Memory B cell (primary cell): ENCODE measurements around the gene GRK3.

ENCODE experiments used
- ATAC-seq: fragments of 150-1000 bp; cut with Tn5 transposase; 2 replicates; pipeline ENCODE4 v1.10.0; 2021; ENCODE audit warnings: low read depth, mild to moderate bottlenecking, moderate library complexity
- DNase-seq, 2 donors: peaks; one replicate each; pipeline ENCODE4 v3.0.0; 2022; ENCODE audit warnings: low spot score in 2 of 2
- H3K27ac Mint-ChIP-seq: one replicate; pipeline ENCODE4 v1.8.0; 2022; ENCODE audit warnings: mild to moderate bottlenecking, moderate library complexity, mixed read lengths
- H3K27me3 Mint-ChIP-seq: one replicate; pipeline ENCODE4 v1.8.0; 2022; ENCODE audit warnings: mixed read lengths
- H3K36me3 Mint-ChIP-seq: one replicate; pipeline ENCODE4 v1.8.0; 2022; ENCODE audit warnings: mild to moderate bottlenecking, mixed read lengths
- H3K4me1 Mint-ChIP-seq: one replicate; pipeline ENCODE4 v1.8.0; 2022; ENCODE audit warnings: mixed read lengths
- H3K4me3 Mint-ChIP-seq: one replicate; pipeline ENCODE4 v1.8.0; 2022; ENCODE audit warnings: mild to moderate bottlenecking, moderate library complexity, mixed read lengths
- H3K9me3 Mint-ChIP-seq: one replicate; pipeline ENCODE4 v1.8.0; 2022; ENCODE audit warnings: mixed read lengths

GRK3 gene

GRCh38 chr22:25630447-25630846 lies 66.0 kb downstream of the GRK3 start:
- no peak overlapping the region for H3K27ac Mint-ChIP-seq
- H3K27me3 Mint-ChIP-seq: no peaks in the 10 kb centered on the region
- no peak for ATAC-seq
- no peaks in the 10 kb centered on the region for H3K9me3 Mint-ChIP-seq
- no peak overlapping the region for H3K4me3 Mint-ChIP-seq
- H3K36me3 Mint-ChIP-seq: no peaks in the 10 kb centered on the region
- DNase-seq: no peak
- peaks cover 26% of the 10 kb centered on the region for H3K4me1 Mint-ChIP-seq

- Mint-ChIP-seq H3K9me3 (peaks cover 2% of the 10 kb centered on the region), H3K4me3 (no peak overlapping the region), H3K36me3 (peaks cover 18% of the 10 kb centered on the region), H3K4me1 (peaks cover 34% of the 10 kb centered on the region), H3K27me3 (no peaks in the 10 kb centered on the region), H3K27ac (peak overlapping the region; percentile 9)
- ATAC-seq: no peak
- DNase-seq: no peak
These were observed 71.8 kb downstream of the GRK3 start for GRCh38 chr22:25636323-25636722.

- DNase-seq: no peak
- Mint-ChIP-seq H3K27ac (peak overlapping the region; percentile 72), H3K36me3 (peaks cover 21% of the 10 kb centered on the region), H3K4me1 (peaks cover 33% of the 10 kb centered on the region), H3K4me3 (no peak overlapping the region), H3K27me3 (no peaks in the 10 kb centered on the region), H3K9me3 (peaks cover 3% of the 10 kb centered on the region)
- no peak for ATAC-seq
These were observed 72.6 kb downstream of the GRK3 start for GRCh38 chr22:25637032-25637431.

GRCh38 chr22:25637672-25638071 lies 73.2 kb downstream of the GRK3 start:
- ATAC-seq (no peak), DNase-seq (no peak)
- peak overlapping the region; percentile 72 for H3K27ac Mint-ChIP-seq
- no peak overlapping the region for H3K4me3 Mint-ChIP-seq
- H3K4me1 Mint-ChIP-seq: peaks cover 37% of the 10 kb centered on the region
- H3K9me3 Mint-ChIP-seq: peaks cover 3% of the 10 kb centered on the region
- H3K36me3 Mint-ChIP-seq: peaks cover 24% of the 10 kb centered on the region
- no peaks in the 10 kb centered on the region for H3K27me3 Mint-ChIP-seq

DNA sequence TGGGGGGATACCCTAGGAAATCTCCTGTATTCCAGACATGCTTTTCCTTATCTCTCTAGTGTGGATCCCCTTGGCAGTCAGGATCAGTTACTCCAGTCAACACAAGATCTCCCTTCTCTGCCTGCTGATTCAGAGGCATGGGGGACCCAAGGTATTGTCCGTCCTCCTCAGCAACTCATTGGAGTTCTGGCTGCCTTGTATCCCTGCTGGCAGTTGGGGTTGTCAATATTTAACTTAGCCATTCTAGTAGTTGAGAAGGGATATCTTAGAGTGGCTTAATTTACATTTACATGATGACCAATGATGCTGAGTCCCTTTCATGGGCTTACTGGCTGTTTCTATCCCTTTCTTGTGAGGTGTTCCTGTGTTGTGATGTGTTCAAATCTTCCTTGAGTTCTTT lies 74.2 kb downstream of the GRK3 start:
- Mint-ChIP-seq H3K9me3 (peaks cover 3% of the 10 kb centered on the region), H3K4me3 (no peak overlapping the region), H3K27me3 (no peaks in the 10 kb centered on the region), H3K27ac (peak overlapping the region; percentile 60), H3K36me3 (peaks cover 24% of the 10 kb centered on the region), H3K4me1 (peaks cover 46% of the 10 kb centered on the region)
- ATAC-seq: no peak
- DNase-seq: no peak

DNA sequence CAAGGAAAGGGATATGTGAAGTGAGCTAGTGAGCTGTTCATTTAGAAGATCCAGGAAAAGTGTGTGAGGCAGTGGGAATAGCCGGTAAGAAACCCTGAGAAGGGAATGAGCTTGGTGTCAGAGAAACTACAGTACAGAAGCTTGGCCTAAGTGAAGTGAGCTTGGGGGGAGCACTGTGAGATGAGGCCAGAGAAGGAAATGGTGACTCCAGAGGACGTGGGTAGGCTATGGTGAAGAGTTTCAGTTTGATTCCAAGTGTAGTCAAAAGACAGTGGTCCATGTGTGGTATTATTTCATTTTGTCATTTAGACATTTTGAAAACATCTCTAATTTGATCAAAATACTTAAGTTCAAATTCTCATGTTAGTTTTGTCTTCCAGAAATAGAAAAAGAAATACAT lies 77.2 kb downstream of the GRK3 start:
- Mint-ChIP-seq H3K4me3 (no peak overlapping the region), H3K4me1 (peaks cover 35% of the 10 kb centered on the region), H3K27ac (peak overlapping the region; percentile 63), H3K36me3 (peaks cover 30% of the 10 kb centered on the region), H3K27me3 (no peaks in the 10 kb centered on the region), H3K9me3 (peaks cover 3% of the 10 kb centered on the region)
- ATAC-seq (no peak), DNase-seq (no peak)

DNA sequence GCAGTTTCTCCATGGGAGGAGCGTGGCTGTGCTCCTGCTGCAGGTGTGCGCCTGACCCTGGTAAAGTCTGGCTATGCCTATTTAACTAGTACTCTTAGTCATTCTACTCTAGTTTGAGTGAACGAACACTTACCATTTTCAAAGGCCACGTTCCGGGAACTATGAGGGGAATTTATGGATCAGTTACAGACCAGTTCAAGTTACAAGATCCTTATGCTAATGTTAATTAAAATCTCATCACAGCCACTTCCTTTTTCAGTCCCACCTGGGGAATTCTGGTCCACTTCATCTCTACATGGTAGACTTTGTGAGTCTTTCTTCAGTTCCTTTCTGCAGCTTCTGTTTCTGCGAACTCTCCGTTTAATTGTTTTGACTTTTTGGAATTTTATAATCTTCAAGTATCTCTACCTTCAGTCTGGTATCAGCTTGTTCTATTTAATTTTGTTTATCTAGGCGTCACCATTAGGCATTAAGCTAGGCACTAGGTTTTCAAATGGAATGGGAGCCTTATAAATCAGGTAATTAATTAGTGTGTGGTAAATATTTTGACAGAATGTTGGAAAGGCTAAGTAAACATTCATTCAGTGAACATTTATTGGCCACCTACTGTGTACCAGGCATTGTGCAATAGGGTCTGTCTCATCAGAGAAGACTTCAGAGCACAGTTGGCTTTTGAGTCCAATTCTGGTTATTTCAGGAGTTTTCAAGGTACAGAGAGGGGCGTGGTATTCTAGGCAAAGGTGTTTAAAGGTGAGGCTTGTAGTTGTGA lies 78.9 kb downstream of the GRK3 start:
- no peaks in the 10 kb centered on the region for H3K27me3 Mint-ChIP-seq
- peaks cover 3% of the 10 kb centered on the region for H3K9me3 Mint-ChIP-seq
- H3K27ac Mint-ChIP-seq: peak overlapping the region; percentile 54
- peaks cover 30% of the 10 kb centered on the region for H3K36me3 Mint-ChIP-seq
- DNase-seq (no peak), ATAC-seq (peak; percentile 87)
- H3K4me3 Mint-ChIP-seq: peak overlapping the region; percentile 1
- H3K4me1 Mint-ChIP-seq: peaks cover 32% of the 10 kb centered on the region

GRCh38 chr22:25644122-25644521 lies 79.6 kb downstream of the GRK3 start:
- Mint-ChIP-seq H3K36me3 (peaks cover 26% of the 10 kb centered on the region), H3K27me3 (no peaks in the 10 kb centered on the region), H3K4me1 (peaks cover 30% of the 10 kb centered on the region), H3K27ac (no peak overlapping the region), H3K9me3 (peaks cover 3% of the 10 kb centered on the region), H3K4me3 (no peak overlapping the region)
- DNase-seq: no peak
- ATAC-seq: no peak

- H3K27me3 Mint-ChIP-seq: no peaks in the 10 kb centered on the region
- peaks cover 3% of the 10 kb centered on the region for H3K9me3 Mint-ChIP-seq
- H3K27ac Mint-ChIP-seq: peak overlapping the region; percentile 42
- ATAC-seq (no peak), DNase-seq (peak in 1 of 2 donors; percentile 3)
- no peak overlapping the region for H3K4me3 Mint-ChIP-seq
- peaks cover 32% of the 10 kb centered on the region for H3K4me1 Mint-ChIP-seq
- H3K36me3 Mint-ChIP-seq: peaks cover 26% of the 10 kb centered on the region
These were observed 80.8 kb downstream of the GRK3 start for GRCh38 chr22:25645266-25645665.

GRCh38 chr22:25645964-25646363 lies 81.5 kb downstream of the GRK3 start:
- peaks cover 3% of the 10 kb centered on the region for H3K9me3 Mint-ChIP-seq
- peaks cover 26% of the 10 kb centered on the region for H3K36me3 Mint-ChIP-seq
- H3K27me3 Mint-ChIP-seq: no peaks in the 10 kb centered on the region
- ATAC-seq (no peak), DNase-seq (no peak)
- H3K27ac Mint-ChIP-seq: peak overlapping the region; percentile 3
- no peak overlapping the region for H3K4me3 Mint-ChIP-seq
- peaks cover 34% of the 10 kb centered on the region for H3K4me1 Mint-ChIP-seq

GRCh38 chr22:25650833-25651232 lies 86.4 kb downstream of the GRK3 start:
- DNase-seq (peak in 1 of 2 donors; percentile 0), ATAC-seq (peak; percentile 89)
- no peaks in the 10 kb centered on the region for H3K9me3 Mint-ChIP-seq
- peaks cover 25% of the 10 kb centered on the region for H3K36me3 Mint-ChIP-seq
- peak overlapping the region; percentile 84 for H3K27ac Mint-ChIP-seq
- H3K4me1 Mint-ChIP-seq: peaks cover 25% of the 10 kb centered on the region
- H3K27me3 Mint-ChIP-seq: no peaks in the 10 kb centered on the region
- no peak overlapping the region for H3K4me3 Mint-ChIP-seq

DNA sequence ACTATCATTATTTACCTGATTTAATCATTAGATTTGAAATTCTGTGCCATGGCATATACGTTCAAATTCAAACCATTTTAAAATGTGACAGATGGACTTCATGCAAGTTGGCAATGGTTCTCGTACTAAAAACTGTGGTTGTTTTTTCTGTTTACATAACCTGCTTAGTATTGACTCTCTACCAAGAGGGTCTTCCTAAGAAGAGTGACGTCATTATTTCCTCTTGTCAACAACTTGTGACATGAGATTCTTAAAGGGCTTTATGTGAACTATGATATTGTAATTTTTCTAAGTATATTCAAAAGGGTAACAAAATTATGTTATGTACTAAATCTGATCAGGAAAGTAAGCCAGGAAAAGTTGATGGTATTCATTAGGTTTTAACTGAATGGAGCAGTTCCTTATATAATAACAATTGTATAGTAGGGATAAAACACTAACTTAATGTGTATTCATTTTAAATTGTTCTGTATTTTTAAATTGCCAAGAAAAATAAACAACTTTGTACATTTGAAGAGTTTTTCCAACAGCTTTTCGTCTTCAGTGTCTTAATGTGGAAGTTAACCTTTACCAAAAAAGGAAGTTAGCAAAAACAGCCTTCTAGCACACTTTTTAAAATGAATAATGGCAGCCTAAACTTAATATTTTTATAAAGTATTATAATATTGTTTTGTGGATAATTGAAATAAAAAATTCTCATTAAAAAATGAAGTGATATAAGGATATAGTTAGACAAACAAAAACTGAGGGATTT lies 87.0 kb downstream of the GRK3 start:
- DNase-seq: no peak
- peak; percentile 47 for ATAC-seq

GRCh38 chr22:25654676-25655075 lies 90.2 kb downstream of the GRK3 start:
- H3K27ac Mint-ChIP-seq: peak overlapping the region; percentile 26
- DNase-seq: no peak
- H3K36me3 Mint-ChIP-seq: peaks cover 12% of the 10 kb centered on the region
- no peaks in the 10 kb centered on the region for H3K27me3 Mint-ChIP-seq
- no peak overlapping the region for H3K4me3 Mint-ChIP-seq
- peaks cover 42% of the 10 kb centered on the region for H3K4me1 Mint-ChIP-seq
- ATAC-seq: no peak
- no peaks in the 10 kb centered on the region for H3K9me3 Mint-ChIP-seq

More for the DNA sequence above, 87.0 kb downstream of the GRK3 start:
- peak overlapping the region; percentile 75 for H3K27ac Mint-ChIP-seq
- H3K36me3 Mint-ChIP-seq: peaks cover 21% of the 10 kb centered on the region
- H3K4me3 Mint-ChIP-seq: no peak overlapping the region
- no peaks in the 10 kb centered on the region for H3K27me3 Mint-ChIP-seq
- no peaks in the 10 kb centered on the region for H3K9me3 Mint-ChIP-seq
- peaks cover 27% of the 10 kb centered on the region for H3K4me1 Mint-ChIP-seq

GRCh38 chr22:25655371-25655935 lies 91.0 kb downstream of the GRK3 start:
- Mint-ChIP-seq H3K4me1 (peaks cover 42% of the 10 kb centered on the region), H3K36me3 (peaks cover 12% of the 10 kb centered on the region), H3K9me3 (no peaks in the 10 kb centered on the region), H3K4me3 (no peak overlapping the region), H3K27ac (peak overlapping the region; percentile 26), H3K27me3 (no peaks in the 10 kb centered on the region)
- DNase-seq: no peak
- ATAC-seq: no peak
